ENCODE data around the gene TERT.

- no peak for TF ChIP-seq CTCF (conservative IDR thresholded peaks at IDR 0.05)
- TF ChIP-seq ZFX (IDR thresholded peaks at IDR 0.05), result no peak
Measured at GRCh38 chr5:1210832-1211251, 84.0 kb downstream of the TERT start.

Measured in C4-2B (cell line).